ENCODE results near the gene INPP5E.

INPP5E gene

GRCh38 chr9:136464241-136464640 lies 24.6 kb upstream of the INPP5E start:
- no peak overlapping the region for H3K4me3 ChIP-seq (replicated peaks; ENCODE audit: low read depth, low read length)
- no peak for TF ChIP-seq CTCF (IDR thresholded peaks at IDR 0.05; ENCODE audit: low read length, missing control alignments)
- DNase-seq (ENCODE audit: low read depth), result no peak

GRCh38 chr9:136463578-136463977 lies 23.9 kb upstream of the INPP5E start:
- no peak overlapping the region for H3K4me3 ChIP-seq (replicated peaks; ENCODE audit: low read depth, low read length)
- no peak for TF ChIP-seq CTCF (IDR thresholded peaks at IDR 0.05; ENCODE audit: low read length, missing control alignments)
- no peak for DNase-seq (ENCODE audit: low read depth)

GRCh38 chr9:136462664-136463063 lies 23.0 kb upstream of the INPP5E start:
- TF ChIP-seq CTCF (IDR thresholded peaks at IDR 0.05; ENCODE audit: low read length, missing control alignments), result no peak
- no peak for DNase-seq (ENCODE audit: low read depth)
- H3K4me3 ChIP-seq (replicated peaks; ENCODE audit: low read depth, low read length), result no peak overlapping the region

- no peak for DNase-seq (ENCODE audit: low read depth)
- H3K4me3 ChIP-seq (replicated peaks; ENCODE audit: low read depth, low read length), result no peak overlapping the region
- TF ChIP-seq CTCF (IDR thresholded peaks at IDR 0.05; ENCODE audit: low read length, missing control alignments), result no peak
Measured at GRCh38 chr9:136460772-136461325, 21.2 kb upstream of the INPP5E start.

- TF ChIP-seq CTCF (IDR thresholded peaks at IDR 0.05; ENCODE audit: low read length, missing control alignments), result no peak
- DNase-seq (ENCODE audit: low read depth), result no peak
- no peak overlapping the region for H3K4me3 ChIP-seq (replicated peaks; ENCODE audit: low read depth, low read length)
Measured at GRCh38 chr9:136459425-136459824, 19.8 kb upstream of the INPP5E start.

- no peak overlapping the region for H3K4me3 ChIP-seq (replicated peaks; ENCODE audit: low read depth, low read length)
- TF ChIP-seq CTCF (IDR thresholded peaks at IDR 0.05; ENCODE audit: low read length, missing control alignments), result no peak
- DNase-seq (ENCODE audit: low read depth), result no peak
Measured at GRCh38 chr9:136457326-136457725, 17.7 kb upstream of the INPP5E start.

GRCh38 chr9:136456258-136456657 lies 16.6 kb upstream of the INPP5E start:
- H3K4me3 ChIP-seq (replicated peaks; ENCODE audit: low read depth, low read length), result no peak overlapping the region
- no peak for TF ChIP-seq CTCF (IDR thresholded peaks at IDR 0.05; ENCODE audit: low read length, missing control alignments)
- no peak for DNase-seq (ENCODE audit: low read depth)

Data from fibroblast of pulmonary artery (primary cell).